GM12878 (cell line): ENCODE data around the gene SLC7A1. TPM values are rescaled to one million over a fixed set of nuclear protein-coding genes. Genes with fewer than 3 reads are reported as not detected.

Experiments
- ATAC-seq: fragments of 200-7000 bp; cut with Tn5 transposase; 3 replicates; pipeline ENCODE4 v1.9.1; 2020; ENCODE audit warnings: mild to moderate bottlenecking, moderate library complexity
- BruUV-seq: library from RNA; stranded (reverse); fragments of 400-500 nt; replicated peaks from 2 replicates; lab custom pipeline; 2021; lab: Mats Ljungman, UMichigan
- CTCF ChIA-PET: fragments of 300-600 bp; sonication (Branson Sonifier 250); formaldehyde crosslinking; extraction: SDS; loops from one replicate; lab custom pipeline; 2021; ENCODE audit warnings: inconsistent platforms; lab: Yijun Ruan, JAX
- POLR2A ChIA-PET: fragments of 350-600 bp; formaldehyde crosslinking; extraction: SDS; loops from one replicate; lab custom pipeline; 2021; ENCODE audit warnings: inconsistent platforms; lab: Charles Lee
- RAD21 ChIA-PET: fragments of 300-600 bp; sonication (Branson Sonifier 250); formaldehyde crosslinking; loops from one replicate; lab custom pipeline; 2023; ENCODE audit warnings: antibody characterized with exemption; ENCODE audit not compliant: unreplicated experiment; lab: Charles Lee
- SMC1A ChIA-PET: fragments of 300-600 bp; sonication (Branson Sonifier 250); formaldehyde crosslinking; loops from one replicate; lab custom pipeline; 2023; ENCODE audit not compliant: unreplicated experiment, uncharacterized antibody; lab: Charles Lee
- DNase-seq: peaks from one replicate; pipeline ENCODE4 v3.0.0-alpha.2; 2011; ENCODE audit warnings: low read depth, low spot score
- FAIRE-seq: peaks from 3 replicates; lab custom pipeline; 2011; peaks lifted over from hg19 to GRCh38; lab: Jason Lieb, UNC
- H2AFZ ChIP-seq: 2 replicates; pipeline ENCODE4 v1.6.0; 2011; ENCODE audit warnings: low read depth, low read length, control low read depth; ENCODE audit not compliant: control insufficient read depth
- H3K27ac ChIP-seq: 2 replicates; pipeline ENCODE4 v1.5.1; 2011; ENCODE audit warnings: control low read depth; ENCODE audit not compliant: control insufficient read depth, insufficient read depth
- H3K27me3 ChIP-seq, 2 experiments: replicated peaks in 1 of 2; 2 replicates each; pipeline versions ENCODE4 v1.6.0 to v1.6.1; 2011; ENCODE audit warnings: low read length in 1 of 2; ENCODE audit not compliant: control insufficient read depth in 2 of 2, insufficient read depth in 2 of 2
- H3K36me3 ChIP-seq, 2 experiments: 2 replicates each; pipeline ENCODE4 v1.5.1; 2011; ENCODE audit warnings: low read length in 1 of 2; ENCODE audit not compliant: control insufficient read depth in 2 of 2, insufficient read depth in 2 of 2
- H3K4me1 ChIP-seq: 2 replicates; pipeline ENCODE4 v1.6.1; 2011; ENCODE audit warnings: mild to moderate bottlenecking, low read length, moderate library complexity, mixed read lengths; ENCODE audit not compliant: control insufficient read depth, insufficient read depth
- H3K4me2 ChIP-seq: 2 replicates; pipeline ENCODE4 v1.6.0; 2011; ENCODE audit warnings: control low read depth; ENCODE audit not compliant: control insufficient read depth, insufficient read depth
- H3K4me3 ChIP-seq: fragments of 200-600 bp; sonication (generic); 2 replicates; pipeline ENCODE4 v1.5.1; 2016
- H3K79me2 ChIP-seq: 2 replicates; pipeline ENCODE4 v1.6.0; 2011; ENCODE audit warnings: low read length; ENCODE audit not compliant: control insufficient read depth, insufficient read depth
- H3K9ac ChIP-seq: 2 replicates; pipeline ENCODE4 v1.8.0; 2011; ENCODE audit warnings: low read length, control low read depth, mixed read lengths; ENCODE audit not compliant: control insufficient read depth, insufficient read depth
- H3K9me3 ChIP-seq: replicated peaks from 3 replicates; pipeline ENCODE4 v1.5.1; 2011; ENCODE audit warnings: mild to moderate bottlenecking, low read length; ENCODE audit not compliant: control insufficient read depth, insufficient read depth
- H4K20me1 ChIP-seq: 2 replicates; pipeline ENCODE4 v1.6.0; 2011; ENCODE audit not compliant: control insufficient read depth, insufficient read depth
- BCL3 ChIP-seq: IDR thresholded peaks from 2 replicates; pipeline ENCODE4 v1.6.1; 2011; ENCODE audit warnings: borderline replicate concordance, low read depth, mild to moderate bottlenecking, moderate library complexity, low read length; ENCODE audit not compliant: insufficient read depth, poor library complexity, severe bottlenecking
- BRCA1 ChIP-seq: IDR thresholded peaks from 2 replicates; pipeline ENCODE4 v1.6.1; 2011; ENCODE audit warnings: low read depth, low read length, improper control_type of control experiment
- CBX3 ChIP-seq: fragments of 200-600 bp; sonication (generic); IDR thresholded peaks from 2 replicates; pipeline ENCODE4 v1.6.1; 2016; ENCODE audit warnings: low read depth, borderline replicate concordance
- CEBPB ChIP-seq, 2 experiments: fragments of 150-350 bp in 1 of 2; IDR thresholded peaks; 2 replicates each; pipeline ENCODE4 v1.6.1; 2012 to 2014; ENCODE audit warnings: low read depth in 2 of 2, low read length in 2 of 2, borderline replicate concordance in 1 of 2, inconsistent platforms in 1 of 2
- GATAD2B ChIP-seq: fragments of 450-650 bp; conservative IDR thresholded peaks from 2 replicates; pipeline ENCODE4 v1.6.1; 2017; ENCODE audit warnings: low read depth, mild to moderate bottlenecking, moderate library complexity
- HDGF ChIP-seq: fragments of 450-650 bp; IDR thresholded peaks from 2 replicates; pipeline ENCODE4 v1.6.1; 2016; ENCODE audit warnings: antibody characterized with exemption
- IKZF1 ChIP-seq: fragments of 450-650 bp; conservative IDR thresholded peaks from 2 replicates; pipeline ENCODE4 v1.6.1; 2017; ENCODE audit warnings: antibody characterized with exemption, mild to moderate bottlenecking
- KDM1A ChIP-seq: fragments of 200-600 bp; sonication (generic); IDR thresholded peaks from 2 replicates; pipeline ENCODE4 v1.6.1; 2016; ENCODE audit warnings: borderline replicate concordance
- MXI1 ChIP-seq: fragments of 150-350 bp; IDR thresholded peaks from 2 replicates; pipeline ENCODE4 v1.6.1; 2011; ENCODE audit warnings: low read depth, mild to moderate bottlenecking, inconsistent platforms, low read length, improper control_type of control experiment
- MYC ChIP-seq: IDR thresholded peaks from 2 replicates; pipeline ENCODE4 v1.6.1; 2011; ENCODE audit warnings: mild to moderate bottlenecking, low read length, moderate library complexity, inconsistent platforms; ENCODE audit not compliant: insufficient read depth, insufficient replicate concordance, insufficient read length, severe bottlenecking
- NFYB ChIP-seq: IDR thresholded peaks from 2 replicates; pipeline ENCODE4 v1.6.1; 2011; ENCODE audit warnings: low read depth, mild to moderate bottlenecking, low read length, improper control_type of control experiment, moderate library complexity; ENCODE audit not compliant: insufficient read depth
- PAX5 ChIP-seq: IDR thresholded peaks from 2 replicates; pipeline ENCODE4 v1.6.1; 2011; ENCODE audit warnings: low read depth, low read length, borderline replicate concordance
- RELB ChIP-seq: fragments of 450-650 bp; IDR thresholded peaks from 2 replicates; pipeline ENCODE4 v1.6.1; 2017; ENCODE audit warnings: low read depth, mild to moderate bottlenecking, moderate library complexity
- SP1 ChIP-seq: IDR thresholded peaks from one replicate; pipeline ENCODE4 v1.6.1; 2011; ENCODE audit warnings: low read depth, low read length
- USF1 ChIP-seq: IDR thresholded peaks from 2 replicates; pipeline ENCODE4 v1.6.1; 2011; ENCODE audit warnings: borderline replicate concordance, low read depth, mild to moderate bottlenecking, moderate library complexity, mixed read lengths, low read length; ENCODE audit not compliant: insufficient read depth; ENCODE audit errors: extremely low read length
- ZNF207 ChIP-seq: fragments of 450-650 bp; IDR thresholded peaks from 2 replicates; pipeline ENCODE4 v1.6.1; 2014; ENCODE audit warnings: antibody characterized with exemption, mild to moderate bottlenecking, borderline replicate concordance
- ZNF217 ChIP-seq: fragments of 450-650 bp; IDR thresholded peaks from 2 replicates; pipeline ENCODE4 v1.6.1; 2017; ENCODE audit warnings: antibody characterized with exemption, mild to moderate bottlenecking
- ZSCAN29 ChIP-seq: fragments of 450-650 bp; IDR thresholded peaks from 2 replicates; pipeline ENCODE4 v1.6.1; 2017; ENCODE audit warnings: mild to moderate bottlenecking, moderate library complexity
- WGBS: methylation state at CpG from one replicate; pipeline ENCODE4 v1.1.6; 2016; ENCODE audit warnings: low lambda C conversion rate; ENCODE audit not compliant: insufficient replicate concordance, insufficient coverage; ENCODE audit errors: missing lambda C conversion rate; 5-methylcytosine and 5-hydroxymethylcytosine counted together
- in situ Hi-C: fragments of 300-500 bp; cut with MboI; formaldehyde crosslinking; loops from 9 replicates; pipeline ENCODE4 v1.14.3; 2018; ENCODE audit warnings: mixed read lengths
- intact Hi-C: fragments of 100-400 bp; cut with micrococcal nuclease; formaldehyde crosslinking; loops from one replicate; pipeline ENCODE4 v1.14.2; 2022; ENCODE audit not compliant: unreplicated experiment
- polyA plus RNA-seq, 11 experiments: library from polyadenylated mRNA; depleted of rRNA in 4 of 11; unstranded in 6 of 11; stranded (reverse) in 5 of 11; fragments of >200 nt; fragmentation: Nextera tagmentation in 4 of 11; fragmentation: Illumina TruSeq in 1 of 11; extraction: Ambion mirVana in 4 of 11; extraction: Trizol in 1 of 11; gene quantifications; 1 replicate in 1 of 11; 2 replicates in 10 of 11; pipeline versions ENCODE4 v1.2.1 to v1.2.3, GENCODE V29; 2011 to 2016; ENCODE audit warnings: inconsistent platforms in 2 of 11, missing spikeins in 2 of 11, low read depth in 1 of 11
- total RNA-seq, 4 experiments: library from RNA; depleted of rRNA in 3 of 4; stranded (reverse); fragments of >200 nt in 3 of 4; fragmentation: Illumina TruSeq in 1 of 4; extraction: Trizol in 1 of 4; gene quantifications; 2 replicates each; pipeline versions ENCODE4 v1.2.1 to v1.2.3, GENCODE V29; 2013 to 2021
- TF ChIP-seq, protein P1 (sequence below): fragments of 450-650 bp; conservative IDR thresholded peaks from 2 replicates; pipeline ENCODE4 v1.6.1; 2017; ENCODE audit warnings: mild to moderate bottlenecking, moderate library complexity

Gene SLC7A1
- total and polyA plus RNA-seq, 10 of the 15 experiments (the other 5 are each of a cell fraction or from before 2014, with no cell fraction given): 6.4 to 91.7 (median 23.4) TPM

DNA sequence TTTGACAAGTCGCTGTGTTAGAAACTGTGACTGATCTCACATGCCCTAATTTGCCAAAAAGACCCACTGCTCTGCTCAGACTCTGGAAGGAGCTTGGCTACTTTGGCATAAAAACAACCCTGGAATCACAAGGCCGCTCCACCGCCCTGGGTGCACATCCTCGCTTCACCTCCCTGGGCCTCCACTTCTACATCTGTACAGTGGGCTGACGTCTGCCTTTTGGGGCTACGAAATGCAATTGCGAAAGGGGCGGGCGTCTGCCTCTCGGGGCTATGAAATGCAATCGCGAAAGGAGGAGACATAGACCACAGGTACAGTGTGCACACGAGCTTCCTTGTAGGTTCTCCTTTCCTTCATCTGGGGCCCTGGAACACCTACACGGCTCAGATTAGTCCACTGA is 74.2 kb downstream of the SLC7A1 start:
- H3K27ac ChIP-seq: no peak overlapping the region
- H3K36me3 ChIP-seq: peaks cover 41 to 46% of the 10 kb centered on the region in 2 experiments
- H2AFZ ChIP-seq: no peak overlapping the region
- H4K20me1 ChIP-seq: no peaks in the 10 kb centered on the region
- in situ Hi-C loops (no loop called here), intact Hi-C loops (no loop called here)
- ChIA-PET CTCF (no interaction called here), RAD21 (no interaction called here), POLR2A (no interaction called here), SMC1A (no interaction called here)
- no peak overlapping the region for H3K9ac ChIP-seq
- H3K4me1 ChIP-seq: no peaks in the 10 kb centered on the region
- TF ChIP-seq IKZF1: no peak
- no peak for TF ChIP-seq ZNF207
- no peak for TF ChIP-seq BCL3
- TF ChIP-seq KDM1A: no peak
- TF ChIP-seq BRCA1: no peak
- no peak for TF ChIP-seq CBX3
- no peak for TF ChIP-seq MYC
- TF ChIP-seq RELB: no peak
- TF ChIP-seq SP1: no peak
- no peak for TF ChIP-seq PAX5
- no peak for TF ChIP-seq GATAD2B
- TF ChIP-seq MXI1: no peak
- TF ChIP-seq NFYB: no peak
- TF ChIP-seq, protein P1, sequence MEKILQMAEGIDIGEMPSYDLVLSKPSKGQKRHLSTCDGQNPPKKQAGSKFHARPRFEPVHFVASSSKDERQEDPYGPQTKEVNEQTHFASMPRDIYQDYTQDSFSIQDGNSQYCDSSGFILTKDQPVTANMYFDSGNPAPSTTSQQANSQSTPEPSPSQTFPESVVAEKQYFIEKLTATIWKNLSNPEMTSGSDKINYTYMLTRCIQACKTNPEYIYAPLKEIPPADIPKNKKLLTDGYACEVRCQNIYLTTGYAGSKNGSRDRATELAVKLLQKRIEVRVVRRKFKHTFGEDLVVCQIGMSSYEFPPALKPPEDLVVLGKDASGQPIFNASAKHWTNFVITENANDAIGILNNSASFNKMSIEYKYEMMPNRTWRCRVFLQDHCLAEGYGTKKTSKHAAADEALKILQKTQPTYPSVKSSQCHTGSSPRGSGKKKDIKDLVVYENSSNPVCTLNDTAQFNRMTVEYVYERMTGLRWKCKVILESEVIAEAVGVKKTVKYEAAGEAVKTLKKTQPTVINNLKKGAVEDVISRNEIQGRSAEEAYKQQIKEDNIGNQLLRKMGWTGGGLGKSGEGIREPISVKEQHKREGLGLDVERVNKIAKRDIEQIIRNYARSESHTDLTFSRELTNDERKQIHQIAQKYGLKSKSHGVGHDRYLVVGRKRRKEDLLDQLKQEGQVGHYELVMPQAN: no peak
- no peak for TF ChIP-seq USF1
- no peak for TF ChIP-seq ZSCAN29
- no peak for TF ChIP-seq HDGF
- TF ChIP-seq ZNF217: no peak
- TF ChIP-seq CEBPB (IDR thresholded peaks at IDR 0.05; ENCODE audit: borderline replicate concordance in 1 of 2, low read depth in 2 of 2, low read length in 2 of 2): no peak
- no peak for DNase-seq
- H3K9me3 ChIP-seq: no peaks in the 10 kb centered on the region
- WGBS: 94% methylated on average over 14 of the region's 14 CpGs
- H3K27me3 ChIP-seq: no peaks in the 10 kb centered on the region
- ATAC-seq: no peak
- no peak overlapping the region for H3K4me3 ChIP-seq
- no peaks in the 10 kb centered on the region for H3K79me2 ChIP-seq
- BruUV-seq: no TSS peak
- H3K4me2 ChIP-seq: no peak overlapping the region
- no peak for FAIRE-seq
